ENCODE results near the gene PTPRM. TPM values are rescaled to one million over a fixed set of nuclear protein-coding genes. Genes with fewer than 3 reads are reported as not detected.

Gene PTPRM
- total and polyA plus RNA-seq, 2 experiments from 2014 or later, result 1.6 to 5.3 TPM

GRCh38 chr18:8349608-8350323 is 782.6 kb downstream of the PTPRM start:
- no peaks in the 10 kb centered on the region for H3F3A ChIP-seq (replicated peaks; ENCODE audit: low read depth)
- no peak for DNase-seq (ENCODE audit: low spot score)
- no peak for TF ChIP-seq STAT1 (IDR thresholded peaks at IDR 0.05; ENCODE audit: unreplicated experiment)
- Mint-ChIP-seq H3K36me3 (ENCODE audit: low read depth) (0 out of 3 replicates have a peak, but pooled peaks cover 3% of the 10 kb centered on the region), H3K27ac (no peak overlapping the region), H3K4me1 (peaks cover 3% of the 10 kb centered on the region; the same call in 1 of the 3 replicates), H3K4me3 (no peak overlapping the region), H3K27me3 (ENCODE audit: insufficient read depth, low read depth, poor library complexity) (peaks cover 5% of the 10 kb centered on the region), H3K9me3 (peaks cover 5% of the 10 kb centered on the region; the same call in 1 of the 3 replicates)
- no peaks in the 10 kb centered on the region for H3K27me3 ChIP-seq (ENCODE audit: insufficient read depth)
- no peak for ATAC-seq
- no peaks in the 10 kb centered on the region for H4K20me1 ChIP-seq (replicated peaks; ENCODE audit: insufficient read depth)
- no peaks in the 10 kb centered on the region for H3K79me2 ChIP-seq (replicated peaks; ENCODE audit: insufficient read depth)
- H3K4me2 ChIP-seq, result no peak overlapping the region
- H3K36me3 ChIP-seq (ENCODE audit: insufficient read depth), result no peaks in the 10 kb centered on the region
- no peaks in the 10 kb centered on the region for H3K4me1 ChIP-seq (ENCODE audit: insufficient read depth)
- peaks cover 10% of the 10 kb centered on the region; the same call in 1 of the 2 replicates for H3K9me2 ChIP-seq (ENCODE audit: insufficient read depth)
- H3K27ac ChIP-seq (ENCODE audit: low read depth), result no peak overlapping the region
- H2AFZ ChIP-seq, result no peak overlapping the region
- no peak overlapping the region for H3K4me3 ChIP-seq

GRCh38 chr18:8350628-8351027 is 783.5 kb downstream of the PTPRM start:
- no peak for ATAC-seq
- Histone ChIP-seq H3K36me3 (ENCODE audit: insufficient read depth) (no peaks in the 10 kb centered on the region), H2AFZ (no peak overlapping the region), H4K20me1 (replicated peaks; ENCODE audit: insufficient read depth) (no peaks in the 10 kb centered on the region), H3K4me3 (no peak overlapping the region), H3K27me3 (ENCODE audit: insufficient read depth) (no peaks in the 10 kb centered on the region), H3K79me2 (replicated peaks; ENCODE audit: insufficient read depth) (no peaks in the 10 kb centered on the region), H3F3A (replicated peaks; ENCODE audit: low read depth) (no peaks in the 10 kb centered on the region), H3K27ac (ENCODE audit: low read depth) (no peak overlapping the region), H3K4me1 (ENCODE audit: insufficient read depth) (no peaks in the 10 kb centered on the region), H3K9me2 (ENCODE audit: insufficient read depth) (peaks cover 10% of the 10 kb centered on the region; the same call in 1 of the 2 replicates), H3K4me2 (no peak overlapping the region)
- Mint-ChIP-seq H3K4me3 (no peak overlapping the region), H3K27ac (no peak overlapping the region), H3K9me3 (peaks cover 5% of the 10 kb centered on the region; the same call in 1 of the 3 replicates), H3K36me3 (ENCODE audit: low read depth) (0 out of 3 replicates have a peak, but pooled peaks cover 3% of the 10 kb centered on the region), H3K27me3 (ENCODE audit: insufficient read depth, low read depth, poor library complexity) (peaks cover 5% of the 10 kb centered on the region), H3K4me1 (peaks cover 3% of the 10 kb centered on the region; the same call in 1 of the 3 replicates)
- no peak for DNase-seq (ENCODE audit: low spot score)
- TF ChIP-seq ETS1 (IDR thresholded peaks at IDR 0.05), result no peak
- TF ChIP-seq NANOG (IDR thresholded peaks at IDR 0.05; ENCODE audit: borderline replicate concordance), result no peak
- TF ChIP-seq EZH2 (IDR thresholded peaks at IDR 0.05; ENCODE audit: low read depth, unreplicated experiment), result no peak

- Mint-ChIP-seq H3K9me3 (peaks cover 5% of the 10 kb centered on the region; the same call in 1 of the 3 replicates), H3K36me3 (ENCODE audit: low read depth) (0 out of 3 replicates have a peak, but pooled peaks cover 3% of the 10 kb centered on the region)
- TF ChIP-seq REST (IDR thresholded peaks at IDR 0.05; ENCODE audit: unreplicated experiment), result no peak
- no peak for TF ChIP-seq CTCF (conservative IDR thresholded peaks at IDR 0.05; ENCODE audit: low read depth in 2 of 2)
- no peak for TF ChIP-seq NANOG (IDR thresholded peaks at IDR 0.05; ENCODE audit: borderline replicate concordance)
- no peak for TF ChIP-seq ETS1 (IDR thresholded peaks at IDR 0.05)
- no peak for TF ChIP-seq EZH2phosphoT487 (IDR thresholded peaks at IDR 0.05; ENCODE audit: unreplicated experiment)
- TF ChIP-seq EZH2 (IDR thresholded peaks at IDR 0.05; ENCODE audit: low read depth, unreplicated experiment), result no peak
- TF ChIP-seq ZNF114 (CRISPR knock-in tag; IDR thresholded peaks at IDR 0.05), result no peak
- TF ChIP-seq CREB1 (CRISPR knock-in tag; IDR thresholded peaks at IDR 0.05; ENCODE audit: low read depth), result no peak
- no peak for TF ChIP-seq ZNF331 (CRISPR knock-in tag; IDR thresholded peaks at IDR 0.05; ENCODE audit: low read depth)
Measured at GRCh38 chr18:8351161-8351560, 784.0 kb downstream of the PTPRM start.

More at GRCh38 chr18:8351161-8351560, 784.0 kb downstream of the PTPRM start:
- H3K4me1 ChIP-seq (ENCODE audit: insufficient read depth), result no peaks in the 10 kb centered on the region
- Mint-ChIP-seq H3K4me3 (no peak overlapping the region), H3K27ac (no peak overlapping the region), H3K4me1 (peaks cover 3% of the 10 kb centered on the region; the same call in 1 of the 3 replicates), H3K27me3 (ENCODE audit: insufficient read depth, low read depth, poor library complexity) (peaks cover 5% of the 10 kb centered on the region)
- H3K9me2 ChIP-seq (ENCODE audit: insufficient read depth), result peaks cover 10% of the 10 kb centered on the region; the same call in 1 of the 2 replicates
- H3K27me3 ChIP-seq (ENCODE audit: insufficient read depth), result no peaks in the 10 kb centered on the region
- H4K20me1 ChIP-seq (replicated peaks; ENCODE audit: insufficient read depth), result no peaks in the 10 kb centered on the region
- H3K36me3 ChIP-seq (ENCODE audit: insufficient read depth), result no peaks in the 10 kb centered on the region
- no peaks in the 10 kb centered on the region for H3K79me2 ChIP-seq (replicated peaks; ENCODE audit: insufficient read depth)
- DNase-seq (ENCODE audit: low spot score) (no peak), ATAC-seq (no peak)
- no peak overlapping the region for H3K4me2 ChIP-seq
- no peak overlapping the region for H2AFZ ChIP-seq
- no peak overlapping the region for H3K27ac ChIP-seq (ENCODE audit: low read depth)
- no peaks in the 10 kb centered on the region for H3F3A ChIP-seq (replicated peaks; ENCODE audit: low read depth)
- H3K4me3 ChIP-seq, result no peak overlapping the region
